GM11168 (cell line): Measurements from ENCODE around the gene MYO9A.
"Not testable (repeated sequence)": the region's sequence is repeated elsewhere in the genome, so short reads cannot be mapped to it uniquely, and the experiment has no call there.

ENCODE experiments used
- in situ Hi-C: fragments of 300-500 bp; cut with MboI; formaldehyde crosslinking; loops from one replicate; pipeline ENCODE4 v1.12.0; 2022; ENCODE audit warnings: low sequenced_read_pairs; ENCODE audit not compliant: unreplicated experiment

MYO9A gene

GRCh38 chr15:71998717-71999116 lies 119.2 kb downstream of the MYO9A start:
- in situ Hi-C loops = not testable (repeated sequence)

- in situ Hi-C loops = no loop called here
Observed at GRCh38 chr15:71997691-71998090, 120.3 kb downstream of the MYO9A start.

- in situ Hi-C loops = no loop called here
Observed at GRCh38 chr15:71975816-71976150, 142.2 kb downstream of the MYO9A start.

- in situ Hi-C loops = no loop called here
Observed at GRCh38 chr15:71974211-71974610, 143.7 kb downstream of the MYO9A start.

DNA sequence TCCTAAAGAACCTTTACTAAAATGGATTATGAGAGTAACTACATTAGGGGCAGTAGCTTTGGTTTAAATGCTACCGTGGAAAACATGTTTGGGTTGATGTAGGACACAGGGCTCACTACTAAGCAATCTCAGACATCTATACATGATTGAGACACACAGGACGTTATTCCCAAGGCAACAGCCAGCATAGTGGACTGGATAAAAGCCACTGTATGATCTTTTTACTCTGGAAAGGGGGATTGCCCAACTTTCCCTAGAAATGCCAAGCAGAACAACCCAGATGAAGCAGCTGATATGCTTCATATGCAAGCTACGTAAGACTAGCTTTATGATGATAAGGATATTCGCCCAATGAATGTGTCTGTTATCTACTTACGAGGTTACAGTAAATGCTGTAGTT lies 144.6 kb downstream of the MYO9A start:
- in situ Hi-C loops = no loop called here

- in situ Hi-C loops = no loop called here
Observed at GRCh38 chr15:71971905-71972304, 146.0 kb downstream of the MYO9A start.

- in situ Hi-C loops = no loop called here
Observed at GRCh38 chr15:71970435-71970834, 147.5 kb downstream of the MYO9A start.

GRCh38 chr15:71962537-71962936 lies 155.4 kb downstream of the MYO9A start:
- in situ Hi-C loops = no loop called here

DNA sequence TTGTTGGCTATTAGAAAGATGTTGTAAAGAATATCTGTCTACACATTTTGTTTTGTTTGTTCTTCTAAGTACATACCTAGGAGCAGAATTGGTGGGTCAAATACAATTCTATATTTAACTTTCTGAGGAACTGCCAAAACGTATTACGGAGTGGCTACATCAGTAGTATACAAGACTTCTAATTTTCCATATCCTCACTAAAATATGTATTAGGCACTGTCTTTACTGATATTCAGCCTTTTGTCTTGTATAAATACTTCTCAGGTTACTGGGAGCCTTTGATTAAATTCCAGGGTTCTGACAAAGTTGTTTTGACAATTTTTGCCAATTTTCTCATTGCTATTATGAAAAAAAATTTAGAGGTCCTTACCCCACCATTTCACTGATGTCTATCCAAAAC lies 160.9 kb downstream of the MYO9A start:
- in situ Hi-C loops = no loop called here

DNA sequence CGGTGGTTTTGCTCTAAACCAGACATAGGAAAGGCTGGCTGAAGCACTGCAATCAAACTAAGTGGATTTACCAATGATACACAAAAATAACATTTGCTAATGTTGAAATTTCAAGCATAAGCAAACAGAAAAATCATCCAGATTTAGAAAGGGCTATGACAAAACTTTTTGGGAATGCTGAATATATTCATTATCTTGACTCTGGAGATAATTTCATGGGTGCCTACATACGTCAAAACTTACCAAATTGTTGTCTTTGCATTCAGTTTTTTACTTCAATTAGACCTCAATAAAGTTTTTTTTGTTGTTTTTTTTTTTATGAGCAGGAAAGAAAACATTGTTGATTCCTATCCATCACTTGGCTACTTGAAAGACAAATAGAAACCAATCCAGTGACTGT lies 166.8 kb downstream of the MYO9A start:
- in situ Hi-C loops = no loop called here

GRCh38 chr15:71945012-71945411 lies 172.9 kb downstream of the MYO9A start:
- in situ Hi-C loops = no loop called here

- in situ Hi-C loops = no loop called here
Observed at GRCh38 chr15:71943806-71944205, 174.1 kb downstream of the MYO9A start.

DNA sequence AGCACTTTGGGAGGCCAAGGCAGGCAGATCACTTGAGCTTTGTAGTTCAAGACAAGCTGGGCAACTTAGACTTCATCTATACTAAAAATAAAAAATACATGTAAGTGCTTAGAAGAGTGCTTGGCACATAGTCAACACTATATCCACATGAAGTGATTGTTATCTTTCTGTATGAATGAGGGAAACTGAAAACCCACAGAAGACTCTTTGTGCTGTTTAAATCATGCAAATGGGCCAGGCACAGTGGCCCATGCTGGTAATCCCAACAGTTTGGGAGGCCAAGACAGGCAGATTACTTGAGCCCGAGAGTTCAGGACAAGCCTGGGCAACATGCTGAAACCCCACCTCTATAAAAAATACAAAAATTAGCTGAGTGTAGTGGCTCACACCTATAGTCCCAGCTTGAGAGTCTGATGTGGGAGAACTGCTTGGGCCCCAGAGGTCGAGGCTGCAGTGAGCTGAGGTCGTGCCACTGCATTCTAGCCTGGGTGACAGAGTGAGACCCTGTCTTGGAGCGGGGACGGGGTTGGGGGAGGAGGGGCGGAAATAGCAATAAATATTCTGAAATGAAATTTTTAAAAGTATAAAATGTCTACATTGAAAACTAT lies 177.9 kb downstream of the MYO9A start:
- in situ Hi-C loops = no loop called here

GRCh38 chr15:71937650-71938311 lies 180.2 kb downstream of the MYO9A start:
- in situ Hi-C loops = no loop called here

- in situ Hi-C loops = no loop called here
Observed at GRCh38 chr15:71934446-71934845, 183.5 kb downstream of the MYO9A start.

DNA sequence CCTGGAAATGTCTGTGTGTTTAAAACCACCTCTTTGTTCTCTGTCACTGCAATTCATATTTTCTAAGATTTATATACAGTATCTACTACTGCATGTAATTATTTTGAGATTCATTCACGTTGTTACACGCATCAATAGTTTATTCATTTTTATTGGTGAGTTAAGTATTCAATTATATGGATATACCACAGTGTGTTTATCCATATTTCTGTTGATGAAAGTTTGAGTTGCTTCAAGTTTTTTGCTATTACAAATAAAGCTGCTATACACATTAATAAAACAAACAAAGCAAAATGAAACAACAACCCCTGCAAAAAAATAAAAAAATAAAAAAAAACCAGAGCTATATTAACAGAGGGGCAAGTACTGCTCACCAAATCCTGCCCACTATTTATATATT lies 185.3 kb downstream of the MYO9A start:
- in situ Hi-C loops = no loop called here

DNA sequence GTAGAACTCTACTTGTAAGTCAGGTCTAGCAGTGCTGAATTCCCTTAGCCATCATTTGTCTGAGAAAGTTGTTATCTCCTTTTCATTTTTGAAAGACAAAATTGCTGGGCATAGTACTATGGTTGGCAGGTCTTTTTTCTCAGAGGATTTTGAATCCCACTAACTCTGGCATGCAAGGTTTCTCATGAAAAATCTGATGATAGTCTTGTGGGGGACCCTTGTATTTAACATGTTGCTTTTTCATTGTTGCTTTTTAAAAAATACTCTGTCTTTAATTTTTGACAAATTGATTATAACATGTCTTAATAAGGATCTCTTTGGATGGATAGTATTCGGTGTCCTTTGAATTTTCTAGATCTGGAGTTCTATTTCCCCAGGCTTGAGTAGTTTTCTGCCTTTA lies 186.7 kb downstream of the MYO9A start:
- in situ Hi-C loops = no loop called here

- in situ Hi-C loops = no loop called here
Observed at GRCh38 chr15:71925145-71925544, 192.8 kb downstream of the MYO9A start.

- in situ Hi-C loops = no loop called here
Observed at GRCh38 chr15:71921191-71921590, 196.8 kb downstream of the MYO9A start.

GRCh38 chr15:71920573-71920972 lies 197.4 kb downstream of the MYO9A start:
- in situ Hi-C loops = no loop called here

GRCh38 chr15:71916834-71917233 lies 201.1 kb downstream of the MYO9A start:
- in situ Hi-C loops = no loop called here

DNA sequence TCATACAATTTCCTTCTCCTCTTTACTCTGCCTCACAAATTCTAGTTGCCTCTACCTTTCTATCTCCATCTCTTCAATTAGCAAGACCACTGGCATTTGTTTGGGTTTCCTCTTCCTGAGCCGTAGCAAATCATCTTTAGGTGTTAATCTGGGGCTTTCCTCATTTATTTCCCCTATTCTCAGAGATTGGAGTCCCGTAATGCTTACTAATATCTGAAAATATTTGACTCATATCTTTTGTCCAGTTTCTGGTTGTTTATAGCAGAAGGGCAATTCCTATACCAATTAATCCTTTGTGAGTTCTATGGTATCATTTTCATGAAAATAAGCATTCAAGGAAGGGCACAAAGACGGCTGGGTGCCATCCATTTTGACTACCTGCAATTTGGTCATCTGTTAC lies 203.9 kb downstream of the MYO9A start:
- in situ Hi-C loops = no loop called here
